Uterus (tissue), 2 donors: ENCODE measurements around the gene CEBPB.

Source experiments
- POLR2A ChIP-seq, 2 donors: fragments of 450-650 bp; IDR thresholded peaks; one replicate each; pipeline ENCODE4 v1.6.1; 2016; ENCODE audit warnings: antibody characterized with exemption in 2 of 2, mild to moderate bottlenecking in 1 of 2, moderate library complexity in 1 of 2
- TF ChIP-seq, protein P1 (sequence below), 4 experiments: fragments of 200-600 bp in 2 of 4; fragments of 450-650 bp in 2 of 4; sonication (generic) in 2 of 4; IDR thresholded peaks; one replicate each; pipeline ENCODE4 v1.5.1; 2016 to 2019; ENCODE audit warnings: antibody characterized with exemption in 4 of 4, mild to moderate bottlenecking in 2 of 4, moderate library complexity in 1 of 4

DNA sequence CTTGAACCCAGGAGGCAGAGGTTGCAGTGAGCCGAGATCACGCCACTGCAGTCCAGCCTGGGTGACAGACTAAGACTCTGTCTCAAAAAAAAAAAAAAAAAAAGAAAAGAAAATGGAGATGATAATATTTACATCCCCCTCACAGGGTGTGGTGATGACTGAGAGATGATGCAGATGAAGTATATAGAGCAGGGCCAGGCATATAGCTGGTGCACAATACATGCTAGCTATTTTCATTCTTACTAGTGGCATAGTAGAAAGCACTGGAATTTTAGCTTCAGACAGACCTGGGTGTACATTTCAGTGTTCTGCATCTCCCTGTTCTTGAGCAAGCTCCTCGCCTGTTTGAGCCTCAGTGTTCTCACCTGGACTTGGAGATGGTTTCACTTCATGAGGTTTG is 36.9 kb downstream of the CEBPB start:
- TF ChIP-seq, protein P1, sequence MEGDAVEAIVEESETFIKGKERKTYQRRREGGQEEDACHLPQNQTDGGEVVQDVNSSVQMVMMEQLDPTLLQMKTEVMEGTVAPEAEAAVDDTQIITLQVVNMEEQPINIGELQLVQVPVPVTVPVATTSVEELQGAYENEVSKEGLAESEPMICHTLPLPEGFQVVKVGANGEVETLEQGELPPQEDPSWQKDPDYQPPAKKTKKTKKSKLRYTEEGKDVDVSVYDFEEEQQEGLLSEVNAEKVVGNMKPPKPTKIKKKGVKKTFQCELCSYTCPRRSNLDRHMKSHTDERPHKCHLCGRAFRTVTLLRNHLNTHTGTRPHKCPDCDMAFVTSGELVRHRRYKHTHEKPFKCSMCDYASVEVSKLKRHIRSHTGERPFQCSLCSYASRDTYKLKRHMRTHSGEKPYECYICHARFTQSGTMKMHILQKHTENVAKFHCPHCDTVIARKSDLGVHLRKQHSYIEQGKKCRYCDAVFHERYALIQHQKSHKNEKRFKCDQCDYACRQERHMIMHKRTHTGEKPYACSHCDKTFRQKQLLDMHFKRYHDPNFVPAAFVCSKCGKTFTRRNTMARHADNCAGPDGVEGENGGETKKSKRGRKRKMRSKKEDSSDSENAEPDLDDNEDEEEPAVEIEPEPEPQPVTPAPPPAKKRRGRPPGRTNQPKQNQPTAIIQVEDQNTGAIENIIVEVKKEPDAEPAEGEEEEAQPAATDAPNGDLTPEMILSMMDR (IDR thresholded peaks at IDR 0.05): no peak
- no peak for TF ChIP-seq POLR2A (IDR thresholded peaks at IDR 0.05)
